Measurements from ENCODE around the gene TMEM272.

DNA sequence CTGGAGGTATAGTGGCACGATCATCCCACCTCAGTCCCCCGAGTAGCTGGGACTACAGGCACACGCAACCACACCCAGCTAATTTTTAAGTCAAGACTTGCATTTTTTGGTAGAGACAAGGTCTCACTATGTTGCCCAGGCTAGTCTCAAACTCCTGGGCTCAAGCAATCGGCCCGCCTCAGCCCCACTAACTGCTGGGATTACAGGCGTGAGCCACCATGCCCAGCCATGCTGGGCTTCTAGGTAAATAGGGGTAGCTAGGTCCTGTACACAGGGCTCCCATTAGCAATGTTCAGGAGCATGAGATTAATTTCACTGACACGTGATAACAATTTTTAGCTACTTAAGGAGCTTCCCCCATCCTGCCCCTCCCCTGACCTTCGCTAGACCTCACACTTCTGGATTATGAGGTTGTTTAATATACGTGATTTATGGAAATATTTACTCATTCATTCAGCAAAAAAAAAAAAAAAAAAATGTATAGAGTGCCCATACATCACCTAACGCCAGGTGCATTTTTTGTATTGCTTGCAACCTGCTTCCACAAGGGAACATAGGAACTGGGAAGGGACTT, 19.2 kb downstream of the TMEM272 start:
- TF ChIP-seq, protein P1, sequence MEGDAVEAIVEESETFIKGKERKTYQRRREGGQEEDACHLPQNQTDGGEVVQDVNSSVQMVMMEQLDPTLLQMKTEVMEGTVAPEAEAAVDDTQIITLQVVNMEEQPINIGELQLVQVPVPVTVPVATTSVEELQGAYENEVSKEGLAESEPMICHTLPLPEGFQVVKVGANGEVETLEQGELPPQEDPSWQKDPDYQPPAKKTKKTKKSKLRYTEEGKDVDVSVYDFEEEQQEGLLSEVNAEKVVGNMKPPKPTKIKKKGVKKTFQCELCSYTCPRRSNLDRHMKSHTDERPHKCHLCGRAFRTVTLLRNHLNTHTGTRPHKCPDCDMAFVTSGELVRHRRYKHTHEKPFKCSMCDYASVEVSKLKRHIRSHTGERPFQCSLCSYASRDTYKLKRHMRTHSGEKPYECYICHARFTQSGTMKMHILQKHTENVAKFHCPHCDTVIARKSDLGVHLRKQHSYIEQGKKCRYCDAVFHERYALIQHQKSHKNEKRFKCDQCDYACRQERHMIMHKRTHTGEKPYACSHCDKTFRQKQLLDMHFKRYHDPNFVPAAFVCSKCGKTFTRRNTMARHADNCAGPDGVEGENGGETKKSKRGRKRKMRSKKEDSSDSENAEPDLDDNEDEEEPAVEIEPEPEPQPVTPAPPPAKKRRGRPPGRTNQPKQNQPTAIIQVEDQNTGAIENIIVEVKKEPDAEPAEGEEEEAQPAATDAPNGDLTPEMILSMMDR (IDR thresholded peaks at IDR 0.05): no peak
- TF ChIP-seq POLR2AphosphoS5 (IDR thresholded peaks at IDR 0.05) (no peak), POLR2A (IDR thresholded peaks at IDR 0.05; ENCODE audit: low read depth) (no peak), EP300 (IDR thresholded peaks at IDR 0.05) (no peak)

Measured in esophagus muscularis mucosa (tissue), 4 donors.